Left ventricle myocardium inferior (tissue), 1 donor: Measurements from ENCODE around the gene CNIH2. TPM values are rescaled to one million over a fixed set of nuclear protein-coding genes. Genes with fewer than 3 reads are reported as not detected.

ENCODE experiments used
- DNase-seq: peaks from one replicate; pipeline ENCODE4 v3.0.0-alpha.2; 2020
- H3K27ac ChIP-seq: fragments of 200-600 bp; replicated peaks from 2 replicates; pipeline ENCODE4 v1.8.0; 2021
- H3K27me3 ChIP-seq: fragments of 200-600 bp; 2 replicates; pipeline ENCODE4 v1.8.0; 2021; ENCODE audit warnings: low read depth
- H3K36me3 ChIP-seq: fragments of 200-600 bp; 2 replicates; pipeline ENCODE4 v1.8.0; 2021
- H3K4me1 ChIP-seq: fragments of 200-600 bp; 2 replicates; pipeline ENCODE4 v1.8.0; 2021
- H3K4me3 ChIP-seq: fragments of 200-600 bp; 2 replicates; pipeline ENCODE4 v1.8.0; 2021; ENCODE audit warnings: mild to moderate bottlenecking, moderate library complexity
- H3K9me3 ChIP-seq: fragments of 200-600 bp; replicated peaks from 2 replicates; pipeline ENCODE4 v1.8.0; 2021
- CTCF ChIP-seq: fragments of 200-600 bp; IDR thresholded peaks from 2 replicates; pipeline ENCODE4 v1.8.0; 2021; ENCODE audit warnings: antibody characterized with exemption, mild to moderate bottlenecking, borderline replicate concordance
- intact Hi-C: fragments of 100-400 bp; cut with micrococcal nuclease; formaldehyde crosslinking; loops from one replicate; pipeline ENCODE4 v1.11.0; 2022
- total RNA-seq: library from RNA; stranded (reverse); fragmentation: NEBNext Ultra II Directional; extraction: Animal tissue kit (Norgen Biotek cat#: 25700); gene quantifications from one replicate; pipeline ENCODE4 v1.2.1, GENCODE V29; 2021
- donor health status: DM: no; HTN: yes; CAD: no; lungs with severe emphysema.

CNIH2 gene
- total RNA-seq, 1 donor from 2014 or later = not detected

- peak; percentile 79 for DNase-seq
- peak; percentile 95 for TF ChIP-seq CTCF
- H3K4me1 ChIP-seq = peaks cover 39% of the 10 kb centered on the region
- H3K27ac ChIP-seq = peak overlapping the region; percentile 87
- no peaks in the 10 kb centered on the region for H3K27me3 ChIP-seq
- H3K4me3 ChIP-seq = peak overlapping the region; percentile 16
- H3K36me3 ChIP-seq = peaks cover 11% of the 10 kb centered on the region
- no peaks in the 10 kb centered on the region for H3K9me3 ChIP-seq
- intact Hi-C loops = no loop called here
These were observed 50.5 kb downstream of the CNIH2 start for GRCh38 chr11:66328302-66329144.

GRCh38 chr11:66329165-66329673, 51.2 kb downstream of the CNIH2 start:
- Histone ChIP-seq H3K27me3 (no peaks in the 10 kb centered on the region), H3K4me1 (peaks cover 39% of the 10 kb centered on the region), H3K9me3 (no peaks in the 10 kb centered on the region), H3K36me3 (peaks cover 13% of the 10 kb centered on the region), H3K27ac (no peak overlapping the region), H3K4me3 (no peak overlapping the region)
- intact Hi-C loops = no loop called here
- DNase-seq = no peak
- TF ChIP-seq CTCF = no peak

DNA sequence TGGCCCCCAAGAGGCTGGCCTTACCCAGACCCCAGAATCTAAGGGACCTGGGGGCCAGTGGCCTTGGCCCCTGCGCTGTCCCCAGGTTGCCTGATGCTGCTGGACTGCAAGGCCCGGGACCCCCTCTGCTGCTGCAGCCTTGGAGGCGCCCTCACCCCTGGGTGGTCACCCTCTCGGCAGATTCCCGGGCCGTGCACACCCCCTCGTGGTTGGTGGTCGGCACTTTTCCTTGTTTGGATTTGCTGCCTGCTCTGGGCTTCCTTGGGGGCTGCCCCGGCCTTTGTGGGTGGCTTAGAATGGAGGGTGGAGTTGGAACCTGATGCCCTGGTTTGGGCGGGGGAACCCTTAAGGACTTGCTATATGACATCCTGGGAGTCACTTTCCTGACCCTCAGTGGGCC, 53.0 kb downstream of the CNIH2 start:
- intact Hi-C loops = no loop called here
- H3K36me3 ChIP-seq = peaks cover 13% of the 10 kb centered on the region
- H3K4me1 ChIP-seq = peaks cover 47% of the 10 kb centered on the region
- no peak for TF ChIP-seq CTCF
- H3K27me3 ChIP-seq = no peaks in the 10 kb centered on the region
- H3K4me3 ChIP-seq = no peak overlapping the region
- H3K27ac ChIP-seq = no peak overlapping the region
- DNase-seq = no peak
- H3K9me3 ChIP-seq = no peaks in the 10 kb centered on the region

DNA sequence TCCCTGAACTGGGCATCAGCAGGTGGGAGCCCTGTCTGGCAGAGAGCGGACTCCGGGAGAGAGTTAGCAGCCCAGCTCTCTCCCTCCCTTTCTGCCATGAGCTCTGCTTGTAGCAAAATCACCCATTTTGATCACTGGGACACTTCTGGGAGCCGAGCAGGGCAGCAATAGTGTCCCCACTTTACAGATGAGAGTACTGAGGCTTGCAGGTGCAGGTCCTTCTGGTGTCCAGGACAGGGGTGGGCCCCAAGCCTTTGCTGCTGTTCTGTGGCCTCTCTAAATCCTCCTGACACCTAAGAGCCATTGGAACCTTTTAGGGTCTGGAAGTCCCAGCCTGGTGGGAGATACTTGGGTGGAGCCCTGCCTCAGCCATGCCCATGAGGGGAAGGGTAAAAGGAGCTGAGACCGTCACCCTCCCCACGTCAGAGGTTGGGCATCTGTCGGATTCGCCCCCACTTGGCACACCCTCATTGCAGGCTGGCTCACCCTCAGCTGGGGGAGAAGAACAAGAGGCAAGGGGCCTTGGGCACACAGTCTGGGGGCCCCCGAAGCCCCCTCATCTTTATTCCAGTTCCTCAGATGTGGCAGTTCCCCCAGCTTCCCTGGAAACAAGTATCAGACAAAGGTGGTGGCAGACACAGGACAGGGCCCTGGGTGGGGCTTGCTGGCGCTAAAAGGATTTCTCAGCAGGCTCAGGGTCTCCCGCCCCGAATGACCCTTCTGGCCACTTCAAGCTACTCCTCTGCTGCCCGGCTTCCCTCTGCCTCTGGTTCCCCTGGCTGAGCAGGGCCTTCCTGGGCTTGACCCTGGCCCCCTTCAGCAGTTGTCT, 53.8 kb downstream of the CNIH2 start:
- no peak overlapping the region for H3K4me3 ChIP-seq
- H3K9me3 ChIP-seq = no peaks in the 10 kb centered on the region
- peaks cover 13% of the 10 kb centered on the region for H3K36me3 ChIP-seq
- intact Hi-C loops = no loop called here
- peaks cover 47% of the 10 kb centered on the region for H3K4me1 ChIP-seq
- H3K27me3 ChIP-seq = no peaks in the 10 kb centered on the region
- no peak for TF ChIP-seq CTCF
- H3K27ac ChIP-seq = no peak overlapping the region
- DNase-seq = no peak

- Histone ChIP-seq H3K4me3 (no peak overlapping the region), H3K27me3 (no peaks in the 10 kb centered on the region), H3K27ac (no peak overlapping the region), H3K4me1 (peaks cover 43% of the 10 kb centered on the region), H3K9me3 (no peaks in the 10 kb centered on the region), H3K36me3 (peaks cover 18% of the 10 kb centered on the region)
- no peak for DNase-seq
- TF ChIP-seq CTCF = no peak
- intact Hi-C loops = no loop called here
These were observed 54.6 kb downstream of the CNIH2 start for GRCh38 chr11:66332371-66333219.
